NCI-H1930 (cell line): ENCODE data around the gene ITPR1.

ENCODE experiments used
- DNase-seq, 2 experiments: peaks; one replicate each; lab custom pipeline; 2025; lab: John Stamatoyannopoulos, UW

Gene ITPR1

GRCh38 chr3:4509983-4510755, 17.0 kb downstream of the ITPR1 start:
- no peak for DNase-seq

- no peak for DNase-seq
Observed at GRCh38 chr3:4511491-4512262, 18.5 kb downstream of the ITPR1 start.

- no peak for DNase-seq
Observed at GRCh38 chr3:4512895-4513616, 19.9 kb downstream of the ITPR1 start.

GRCh38 chr3:4514321-4514720, 21.2 kb downstream of the ITPR1 start:
- no peak for DNase-seq

- DNase-seq = no peak
Observed at GRCh38 chr3:4514916-4515315, 21.8 kb downstream of the ITPR1 start.

GRCh38 chr3:4515916-4516579, 22.9 kb downstream of the ITPR1 start:
- DNase-seq = no peak

GRCh38 chr3:4517093-4517492, 23.9 kb downstream of the ITPR1 start:
- no peak for DNase-seq

DNA sequence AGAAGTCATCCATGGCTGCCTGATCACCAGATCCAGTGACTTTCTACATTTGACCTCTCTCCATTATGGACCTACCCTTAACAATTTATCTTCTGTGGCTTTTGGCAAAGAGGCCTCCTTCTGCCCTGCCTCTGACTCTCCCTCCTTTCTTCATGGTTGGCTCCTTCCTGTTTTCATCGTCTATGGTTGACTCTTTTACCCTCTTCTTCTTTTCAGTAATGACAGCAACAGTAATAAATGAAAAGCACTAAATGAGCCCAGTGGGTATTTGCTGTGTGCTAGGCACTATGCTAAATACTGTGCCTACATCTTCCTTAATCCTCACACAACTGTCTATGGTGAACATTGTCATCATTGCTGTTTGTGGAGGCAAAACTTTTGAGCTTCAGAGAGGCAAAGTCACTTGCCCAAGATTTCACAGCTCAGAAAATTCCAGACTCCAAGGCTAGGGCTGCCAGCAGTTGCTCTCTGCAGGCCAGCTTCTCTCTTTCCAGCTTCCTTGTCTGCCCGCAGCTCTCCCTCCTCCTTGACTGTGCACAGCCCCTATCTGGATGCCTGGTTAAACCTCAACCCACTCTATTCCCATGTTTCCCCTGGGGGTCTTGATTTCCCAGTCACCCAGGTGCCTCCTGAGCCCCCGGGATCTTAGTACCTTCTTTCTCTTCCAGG, 24.6 kb downstream of the ITPR1 start:
- DNase-seq = no peak

GRCh38 chr3:4520033-4520816, 27.1 kb downstream of the ITPR1 start:
- DNase-seq = no peak

DNA sequence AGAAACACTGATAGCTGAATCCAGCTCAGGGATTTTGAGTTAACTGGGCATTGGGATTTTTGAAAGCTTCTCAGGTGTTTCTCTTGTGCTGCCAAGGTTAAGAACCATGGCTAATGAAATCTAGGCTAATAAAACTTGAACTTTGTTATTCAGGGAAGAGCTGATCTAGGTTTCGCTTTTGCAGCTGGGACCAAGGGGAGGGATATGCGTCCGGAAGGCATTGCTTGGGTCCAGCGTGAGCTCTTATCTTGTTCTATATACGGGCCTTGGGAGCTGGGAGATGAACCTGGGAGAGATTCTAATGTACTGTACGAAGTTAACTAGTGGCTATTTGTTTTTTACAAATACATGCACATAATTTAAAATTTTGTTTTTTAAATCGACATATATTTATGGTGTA, 29.8 kb downstream of the ITPR1 start:
- DNase-seq = no peak

GRCh38 chr3:4523710-4524698, 30.9 kb downstream of the ITPR1 start:
- no peak for DNase-seq

GRCh38 chr3:4525560-4526223, 32.5 kb downstream of the ITPR1 start:
- no peak for DNase-seq

DNA sequence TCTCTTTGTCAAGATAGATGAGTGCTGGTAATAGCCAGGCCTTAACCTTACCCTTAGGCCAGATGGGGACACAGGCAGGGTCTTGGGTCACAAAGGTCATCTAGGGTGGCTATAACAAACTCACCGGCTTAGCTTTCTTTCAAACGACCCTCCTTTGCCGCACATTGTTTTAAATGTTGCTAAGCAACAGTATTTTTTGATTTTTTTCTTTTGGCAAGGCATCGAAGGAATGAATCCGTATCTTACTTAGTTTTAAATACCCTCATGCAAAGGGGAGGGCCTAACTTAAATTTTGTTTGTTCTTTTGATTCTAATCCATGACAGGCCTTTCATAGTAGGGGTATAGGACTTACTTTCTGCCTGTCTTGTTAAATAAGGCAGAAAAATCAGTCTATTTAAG, 35.2 kb downstream of the ITPR1 start:
- DNase-seq = no peak

DNA sequence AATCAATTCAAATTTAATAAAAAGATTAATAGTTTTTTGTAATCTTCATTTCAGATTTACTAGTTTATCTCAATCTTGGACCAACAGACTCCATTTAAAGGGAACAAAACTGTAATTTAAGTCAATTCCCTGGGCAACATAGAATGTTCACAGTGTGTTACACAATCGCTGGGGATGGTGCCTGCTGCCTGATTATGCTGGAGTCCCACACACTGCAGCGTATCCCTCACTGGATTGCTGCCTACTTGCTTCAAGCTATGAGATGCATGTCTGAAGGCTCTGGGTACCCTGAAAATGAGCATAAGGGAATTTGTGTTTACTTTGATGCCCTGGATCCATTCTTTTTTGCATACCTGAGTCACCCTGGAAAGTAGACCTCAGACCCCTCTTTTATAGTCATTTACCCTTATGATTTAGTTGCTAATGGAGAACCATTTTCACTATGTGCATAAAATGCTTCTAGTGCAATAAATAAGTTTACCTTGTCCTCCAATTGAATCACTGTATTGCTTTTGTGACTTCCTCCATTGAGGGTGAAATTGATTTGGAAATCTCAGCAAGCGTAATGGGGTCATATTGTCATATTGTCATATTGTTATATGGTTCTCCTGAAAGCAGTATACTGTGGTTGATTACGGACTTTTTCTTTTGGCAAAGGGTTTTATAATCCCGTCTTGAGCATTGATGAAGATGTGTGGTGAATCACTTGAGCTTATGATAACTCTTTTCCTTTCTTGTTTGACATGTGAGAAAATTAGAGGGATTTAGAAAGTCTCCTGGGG, 35.9 kb downstream of the ITPR1 start:
- no peak for DNase-seq

DNA sequence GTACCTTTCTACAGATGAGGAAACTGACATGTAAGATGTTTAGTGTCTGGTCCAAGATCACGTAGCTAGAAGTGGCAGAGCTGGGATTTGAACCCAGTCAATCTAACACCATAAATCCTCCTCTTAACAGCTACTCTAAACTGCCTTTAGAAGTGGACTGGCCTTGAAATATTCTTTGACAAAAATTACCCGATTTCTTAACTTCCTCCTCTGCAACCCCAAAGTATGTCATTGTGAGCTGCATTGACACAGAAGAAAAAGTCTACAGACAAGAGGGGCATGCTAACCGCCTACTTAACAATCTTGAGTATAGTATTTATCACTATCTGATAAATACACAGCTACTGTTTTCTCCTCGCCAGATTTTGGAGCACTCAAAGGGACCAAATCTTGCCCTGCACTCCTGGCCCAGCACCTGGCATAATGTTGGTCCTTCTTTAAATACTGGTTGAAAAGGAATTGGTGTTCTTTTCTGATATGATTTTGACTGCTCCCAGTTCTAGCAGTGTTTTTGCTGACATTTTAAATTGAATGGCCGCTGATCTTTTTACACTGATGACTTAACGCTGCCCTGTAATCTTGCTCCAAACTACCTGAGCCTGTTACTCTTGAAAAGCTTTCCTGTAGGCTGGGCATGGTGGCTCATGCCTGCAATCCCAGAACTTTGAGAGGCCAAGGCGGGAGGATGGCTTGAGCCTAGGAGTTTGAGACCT, 36.9 kb downstream of the ITPR1 start:
- DNase-seq = no peak

- no peak for DNase-seq
Observed at GRCh38 chr3:4531478-4532025, 38.4 kb downstream of the ITPR1 start.

- DNase-seq = no peak
Observed at GRCh38 chr3:4532535-4533112, 39.5 kb downstream of the ITPR1 start.
